WTC11 (cell line): ENCODE data around the gene ERGIC2. TPM values are rescaled to one million over a fixed set of nuclear protein-coding genes. Genes with fewer than 3 reads are reported as not detected.
"Not testable (repeated sequence)": the region's sequence is repeated elsewhere in the genome, so short reads cannot be mapped to it uniquely, and the experiment has no call there.

ENCODE experiments used
- ATAC-seq: fragments of 200-7000 bp; cut with Tn5 transposase; 2 replicates; pipeline ENCODE4 v1.10.0; 2021; ENCODE audit warnings: mild to moderate bottlenecking, moderate library complexity
- CTCF ChIA-PET: fragments of 300-600 bp; sonication (Branson Sonifier 250); formaldehyde crosslinking; loops from one replicate; lab custom pipeline; 2021; ENCODE audit warnings: antibody characterized with exemption; lab: Charles Lee
- POLR2A ChIA-PET: fragments of 350-600 bp; sonication (Branson Sonifier 250); formaldehyde crosslinking; loops from one replicate; lab custom pipeline; 2021; ENCODE audit warnings: antibody characterized with exemption; lab: Charles Lee
- DNase-seq: peaks from one replicate; pipeline ENCODE4 v3.0.0; 2021; ENCODE audit warnings: low spot score
- H3K27ac Mint-ChIP-seq: 2 replicates; pipeline ENCODE4 v1.8.0; 2021; ENCODE audit warnings: mixed read lengths
- H3K27me3 Mint-ChIP-seq: 2 replicates; pipeline ENCODE4 v1.8.0; 2021; ENCODE audit warnings: low read depth, mild to moderate bottlenecking, moderate library complexity, mixed read lengths
- H3K36me3 Mint-ChIP-seq: 2 replicates; pipeline ENCODE4 v1.8.0; 2021; ENCODE audit warnings: mixed read lengths
- H3K4me1 Mint-ChIP-seq: 2 replicates; pipeline ENCODE4 v1.8.0; 2022; ENCODE audit warnings: mixed read lengths
- H3K4me3 Mint-ChIP-seq: 2 replicates; pipeline ENCODE4 v1.8.0; 2021; ENCODE audit warnings: mild to moderate bottlenecking, moderate library complexity, mixed read lengths
- H3K9me3 Mint-ChIP-seq: 2 replicates; pipeline ENCODE4 v1.8.0; 2021; ENCODE audit warnings: mixed read lengths
- ESRRA ChIP-seq: sonication (generic); formaldehyde crosslinking; IDR thresholded peaks from 2 replicates; pipeline ENCODE4 v1.8.1; 2022; ENCODE audit warnings: mild to moderate bottlenecking, missing genetic modification reagents, borderline replicate concordance
- FOXJ3 ChIP-seq: sonication (generic); formaldehyde crosslinking; IDR thresholded peaks from 2 replicates; pipeline ENCODE4 v1.9.0; 2021; ENCODE audit warnings: missing genetic modification reagents, mild to moderate bottlenecking, borderline replicate concordance
- FOXK1 ChIP-seq: sonication (generic); formaldehyde crosslinking; IDR thresholded peaks from 2 replicates; pipeline ENCODE4 v1.8.0; 2022; ENCODE audit warnings: mild to moderate bottlenecking, moderate library complexity, missing genetic modification reagents
- HMGA2 ChIP-seq: fragments of 250-450 bp; sonication (Bioruptor Pico); IDR thresholded peaks from 2 replicates; pipeline ENCODE4 v1.4.0; 2021; ENCODE audit warnings: mild to moderate bottlenecking, moderate library complexity
- IRF2 ChIP-seq: sonication (generic); formaldehyde crosslinking; IDR thresholded peaks from 2 replicates; pipeline ENCODE4 v1.8.0; 2022; ENCODE audit warnings: low read depth, missing genetic modification reagents, borderline replicate concordance
- ZNF121 ChIP-seq: sonication (generic); formaldehyde crosslinking; IDR thresholded peaks from 2 replicates; pipeline ENCODE4 v1.8.0; 2023; ENCODE audit warnings: missing genetic modification reagents
- total RNA-seq: library from RNA; stranded (reverse); gene quantifications from 3 replicates; pipeline ENCODE4 v1.2.3, GENCODE V29; 2021
- TF ChIP-seq, protein P1 (sequence below): sonication (generic); formaldehyde crosslinking; IDR thresholded peaks from 2 replicates; pipeline ENCODE4 v1.8.1; 2023; ENCODE audit warnings: mild to moderate bottlenecking, missing genetic modification reagents, moderate library complexity
- TF ChIP-seq, protein P2 (sequence below): fragments of 250-450 bp; sonication (Bioruptor Pico); IDR thresholded peaks from 2 replicates; pipeline ENCODE4 v1.9.0; 2021; ENCODE audit warnings: mild to moderate bottlenecking
- TF ChIP-seq, protein P3 (sequence below): sonication (generic); formaldehyde crosslinking; IDR thresholded peaks from 2 replicates; pipeline ENCODE4 v1.8.0; 2022; ENCODE audit warnings: mild to moderate bottlenecking, missing genetic modification reagents
- TF ChIP-seq, protein P4 (sequence below): sonication (generic); formaldehyde crosslinking; IDR thresholded peaks from 2 replicates; pipeline ENCODE4 v1.8.1; 2022; ENCODE audit warnings: mild to moderate bottlenecking, moderate library complexity, missing genetic modification reagents
- TF ChIP-seq, protein P5 (sequence below): sonication (generic); formaldehyde crosslinking; conservative IDR thresholded peaks from 2 replicates; pipeline ENCODE4 v1.8.1; 2022; ENCODE audit warnings: mild to moderate bottlenecking, missing genetic modification reagents
- TF ChIP-seq, protein P6 (sequence below): sonication (generic); formaldehyde crosslinking; IDR thresholded peaks from 2 replicates; pipeline ENCODE4 v1.8.1; 2023; ENCODE audit warnings: mild to moderate bottlenecking, moderate library complexity, missing genetic modification reagents
- TF ChIP-seq, protein P7 (sequence below): sonication (generic); formaldehyde crosslinking; IDR thresholded peaks from 2 replicates; pipeline ENCODE4 v1.8.0; 2022; ENCODE audit warnings: mild to moderate bottlenecking, missing genetic modification reagents

ERGIC2 gene
- total RNA-seq, 1 experiment from 2014 or later = 51.4 TPM

DNA sequence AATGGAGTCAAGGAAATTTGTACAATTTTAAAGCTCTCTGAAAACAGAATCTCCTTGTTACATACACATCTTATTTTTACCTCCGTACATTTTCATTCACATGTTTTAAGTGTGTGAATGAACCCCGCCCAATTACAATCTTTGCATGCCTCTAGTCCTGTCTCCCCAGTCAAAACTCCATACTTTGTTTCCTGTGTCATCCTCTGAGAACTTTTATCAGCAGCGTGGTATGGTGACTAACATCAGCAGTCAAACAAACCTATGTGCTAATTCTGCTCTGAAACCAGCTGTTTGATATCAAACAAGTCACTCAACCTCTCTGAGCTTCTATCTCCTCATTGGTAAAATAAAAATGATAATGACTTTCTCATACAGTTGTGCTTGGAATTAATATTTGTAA lies 15.8 kb upstream of the ERGIC2 start (continued):
- no peak for TF ChIP-seq FOXJ3 (CRISPR knock-in tag)
- TF ChIP-seq, protein P1, sequence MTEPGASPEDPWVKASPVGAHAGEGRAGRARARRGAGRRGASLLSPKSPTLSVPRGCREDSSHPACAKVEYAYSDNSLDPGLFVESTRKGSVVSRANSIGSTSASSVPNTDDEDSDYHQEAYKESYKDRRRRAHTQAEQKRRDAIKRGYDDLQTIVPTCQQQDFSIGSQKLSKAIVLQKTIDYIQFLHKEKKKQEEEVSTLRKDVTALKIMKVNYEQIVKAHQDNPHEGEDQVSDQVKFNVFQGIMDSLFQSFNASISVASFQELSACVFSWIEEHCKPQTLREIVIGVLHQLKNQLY (CRISPR knock-in tag) = no peak
- TF ChIP-seq, protein P2, sequence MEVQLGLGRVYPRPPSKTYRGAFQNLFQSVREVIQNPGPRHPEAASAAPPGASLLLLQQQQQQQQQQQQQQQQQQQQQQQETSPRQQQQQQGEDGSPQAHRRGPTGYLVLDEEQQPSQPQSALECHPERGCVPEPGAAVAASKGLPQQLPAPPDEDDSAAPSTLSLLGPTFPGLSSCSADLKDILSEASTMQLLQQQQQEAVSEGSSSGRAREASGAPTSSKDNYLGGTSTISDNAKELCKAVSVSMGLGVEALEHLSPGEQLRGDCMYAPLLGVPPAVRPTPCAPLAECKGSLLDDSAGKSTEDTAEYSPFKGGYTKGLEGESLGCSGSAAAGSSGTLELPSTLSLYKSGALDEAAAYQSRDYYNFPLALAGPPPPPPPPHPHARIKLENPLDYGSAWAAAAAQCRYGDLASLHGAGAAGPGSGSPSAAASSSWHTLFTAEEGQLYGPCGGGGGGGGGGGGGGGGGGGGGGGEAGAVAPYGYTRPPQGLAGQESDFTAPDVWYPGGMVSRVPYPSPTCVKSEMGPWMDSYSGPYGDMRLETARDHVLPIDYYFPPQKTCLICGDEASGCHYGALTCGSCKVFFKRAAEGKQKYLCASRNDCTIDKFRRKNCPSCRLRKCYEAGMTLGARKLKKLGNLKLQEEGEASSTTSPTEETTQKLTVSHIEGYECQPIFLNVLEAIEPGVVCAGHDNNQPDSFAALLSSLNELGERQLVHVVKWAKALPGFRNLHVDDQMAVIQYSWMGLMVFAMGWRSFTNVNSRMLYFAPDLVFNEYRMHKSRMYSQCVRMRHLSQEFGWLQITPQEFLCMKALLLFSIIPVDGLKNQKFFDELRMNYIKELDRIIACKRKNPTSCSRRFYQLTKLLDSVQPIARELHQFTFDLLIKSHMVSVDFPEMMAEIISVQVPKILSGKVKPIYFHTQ = no peak
- TF ChIP-seq, protein P3, sequence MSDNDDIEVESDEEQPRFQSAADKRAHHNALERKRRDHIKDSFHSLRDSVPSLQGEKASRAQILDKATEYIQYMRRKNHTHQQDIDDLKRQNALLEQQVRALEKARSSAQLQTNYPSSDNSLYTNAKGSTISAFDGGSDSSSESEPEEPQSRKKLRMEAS (CRISPR knock-in tag) = no peak
- TF ChIP-seq, protein P4, sequence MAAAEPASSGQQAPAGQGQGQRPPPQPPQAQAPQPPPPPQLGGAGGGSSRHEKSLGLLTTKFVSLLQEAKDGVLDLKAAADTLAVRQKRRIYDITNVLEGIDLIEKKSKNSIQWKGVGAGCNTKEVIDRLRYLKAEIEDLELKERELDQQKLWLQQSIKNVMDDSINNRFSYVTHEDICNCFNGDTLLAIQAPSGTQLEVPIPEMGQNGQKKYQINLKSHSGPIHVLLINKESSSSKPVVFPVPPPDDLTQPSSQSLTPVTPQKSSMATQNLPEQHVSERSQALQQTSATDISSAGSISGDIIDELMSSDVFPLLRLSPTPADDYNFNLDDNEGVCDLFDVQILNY (CRISPR knock-in tag) = no peak
- TF ChIP-seq, protein P5, sequence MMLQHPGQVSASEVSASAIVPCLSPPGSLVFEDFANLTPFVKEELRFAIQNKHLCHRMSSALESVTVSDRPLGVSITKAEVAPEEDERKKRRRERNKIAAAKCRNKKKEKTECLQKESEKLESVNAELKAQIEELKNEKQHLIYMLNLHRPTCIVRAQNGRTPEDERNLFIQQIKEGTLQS (CRISPR knock-in tag) = no peak

DNA sequence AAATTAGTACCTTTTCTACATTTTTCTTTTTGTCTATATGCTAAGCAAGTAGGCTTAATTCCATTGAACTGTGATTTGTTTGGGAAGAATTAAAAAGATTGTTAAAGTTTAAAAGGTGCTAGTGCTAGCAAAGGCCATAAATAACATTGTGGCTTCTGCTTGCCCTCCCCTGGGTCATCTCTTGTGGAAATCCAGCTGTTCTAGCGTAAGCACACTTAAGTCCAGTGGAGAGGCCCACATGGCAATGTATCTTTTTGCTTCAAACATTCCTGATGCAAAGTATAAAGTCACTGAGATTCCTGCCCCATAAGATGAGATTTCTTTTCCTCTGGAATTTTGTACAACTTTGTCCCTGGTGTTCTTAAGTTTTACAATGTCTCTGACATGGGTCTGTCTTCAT lies 14.4 kb upstream of the ERGIC2 start:
- H3K4me1 Mint-ChIP-seq = no peaks in the 10 kb centered on the region
- H3K4me3 Mint-ChIP-seq = no peak overlapping the region
- H3K27me3 Mint-ChIP-seq = no peaks in the 10 kb centered on the region
- H3K36me3 Mint-ChIP-seq = no peaks in the 10 kb centered on the region
- no peak overlapping the region for H3K27ac Mint-ChIP-seq
- CTCF ChIA-PET = no interaction called here
- ATAC-seq = no peak
- no peaks in the 10 kb centered on the region for H3K9me3 Mint-ChIP-seq
- POLR2A ChIA-PET = no interaction called here
- TF ChIP-seq, protein P2 = no peak
- TF ChIP-seq FOXK1 (CRISPR knock-in tag) (no peak), ESRRA (CRISPR knock-in tag) (no peak), ZNF121 (CRISPR knock-in tag) (no peak), IRF2 (CRISPR knock-in tag) (no peak), HMGA2 (CRISPR knock-in tag) (no peak)
- TF ChIP-seq, protein P6, sequence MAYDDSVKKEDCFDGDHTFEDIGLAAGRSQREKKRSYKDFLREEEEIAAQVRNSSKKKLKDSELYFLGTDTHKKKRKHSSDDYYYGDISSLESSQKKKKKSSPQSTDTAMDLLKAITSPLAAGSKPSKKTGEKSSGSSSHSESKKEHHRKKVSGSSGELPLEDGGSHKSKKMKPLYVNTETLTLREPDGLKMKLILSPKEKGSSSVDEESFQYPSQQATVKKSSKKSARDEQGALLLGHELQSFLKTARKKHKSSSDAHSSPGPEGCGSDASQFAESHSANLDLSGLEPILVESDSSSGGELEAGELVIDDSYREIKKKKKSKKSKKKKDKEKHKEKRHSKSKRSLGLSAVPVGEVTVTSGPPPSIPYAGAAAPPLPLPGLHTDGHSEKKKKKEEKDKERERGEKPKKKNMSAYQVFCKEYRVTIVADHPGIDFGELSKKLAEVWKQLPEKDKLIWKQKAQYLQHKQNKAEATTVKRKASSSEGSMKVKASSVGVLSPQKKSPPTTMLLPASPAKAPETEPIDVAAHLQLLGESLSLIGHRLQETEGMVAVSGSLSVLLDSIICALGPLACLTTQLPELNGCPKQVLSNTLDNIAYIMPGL (CRISPR knock-in tag) = no peak
- TF ChIP-seq, protein P7, sequence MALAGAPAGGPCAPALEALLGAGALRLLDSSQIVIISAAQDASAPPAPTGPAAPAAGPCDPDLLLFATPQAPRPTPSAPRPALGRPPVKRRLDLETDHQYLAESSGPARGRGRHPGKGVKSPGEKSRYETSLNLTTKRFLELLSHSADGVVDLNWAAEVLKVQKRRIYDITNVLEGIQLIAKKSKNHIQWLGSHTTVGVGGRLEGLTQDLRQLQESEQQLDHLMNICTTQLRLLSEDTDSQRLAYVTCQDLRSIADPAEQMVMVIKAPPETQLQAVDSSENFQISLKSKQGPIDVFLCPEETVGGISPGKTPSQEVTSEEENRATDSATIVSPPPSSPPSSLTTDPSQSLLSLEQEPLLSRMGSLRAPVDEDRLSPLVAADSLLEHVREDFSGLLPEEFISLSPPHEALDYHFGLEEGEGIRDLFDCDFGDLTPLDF (CRISPR knock-in tag) = no peak
- no peak for DNase-seq

DNA sequence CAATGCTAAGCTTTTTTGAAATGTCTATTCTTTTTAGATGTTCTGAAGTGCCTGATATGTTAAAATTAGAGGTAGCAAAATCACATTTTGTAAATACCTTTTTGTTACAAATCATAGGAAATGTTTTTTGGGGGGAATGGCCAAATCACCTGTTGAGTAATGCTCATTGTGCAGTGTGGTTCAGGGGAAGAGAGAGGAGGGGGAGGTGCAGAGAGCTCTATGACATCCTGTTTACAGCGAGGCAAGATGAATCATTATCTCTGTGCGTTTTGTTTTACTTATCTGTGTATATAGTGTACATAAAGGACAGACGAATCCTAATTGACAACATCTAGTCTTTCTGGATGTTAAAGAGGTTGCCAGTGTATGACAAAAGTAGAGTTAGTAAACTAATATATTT lies 9.4 kb upstream of the ERGIC2 start:
- CTCF ChIA-PET, ATAC-seq, H3K4me3 Mint-ChIP-seq, H3K9me3 Mint-ChIP-seq, H3K4me1 Mint-ChIP-seq, H3K27ac Mint-ChIP-seq, H3K36me3 Mint-ChIP-seq, POLR2A ChIA-PET, DNase-seq, H3K27me3 Mint-ChIP-seq: not testable (repeated sequence)
